GM21367 (cell line): ENCODE measurements around the gene STK11.

Experiments
- ATAC-seq: cut with Tn5 transposase; IDR thresholded peaks from one replicate; pipeline ENCODE4 v1.9.1; 2021; ENCODE audit not compliant: unreplicated experiment

Gene STK11

GRCh38 chr19:1205114-1206099 is at the start of gene STK11:
TSS of gene STK11 (plus strand) at chr19:1205778. CDS start at chr19:1206914, 1,136 bp downstream.
- peak; percentile 73 for ATAC-seq

GRCh38 chr19:1156305-1156801 is 49.2 kb upstream of the STK11 start:
- ATAC-seq = no peak

GRCh38 chr19:1156830-1157615 is 48.6 kb upstream of the STK11 start:
- no peak for ATAC-seq

- ATAC-seq = no peak
These were observed 47.4 kb upstream of the STK11 start for GRCh38 chr19:1157931-1158884.

GRCh38 chr19:1158885-1159448 is 46.6 kb upstream of the STK11 start:
- no peak for ATAC-seq

- ATAC-seq = no peak
These were observed 45.5 kb upstream of the STK11 start for GRCh38 chr19:1159864-1160595.

GRCh38 chr19:1161716-1162115 is 43.9 kb upstream of the STK11 start:
- ATAC-seq = no peak

GRCh38 chr19:1162404-1163282 is 42.9 kb upstream of the STK11 start:
- ATAC-seq = no peak

- ATAC-seq = no peak
These were observed 42.2 kb upstream of the STK11 start for GRCh38 chr19:1163283-1163933.

GRCh38 chr19:1163934-1164683 is 41.5 kb upstream of the STK11 start:
- ATAC-seq = no peak

GRCh38 chr19:1164684-1165531 is 40.7 kb upstream of the STK11 start:
- ATAC-seq = no peak

- no peak for ATAC-seq
These were observed 38.6 kb upstream of the STK11 start for GRCh38 chr19:1166872-1167573.

GRCh38 chr19:1167687-1168571 is 37.6 kb upstream of the STK11 start:
- ATAC-seq = no peak

GRCh38 chr19:1168572-1169410 is 36.8 kb upstream of the STK11 start:
- ATAC-seq = no peak
